Endodermal cell (in vitro differentiated cells): ENCODE results near the gene ETV6. TPM values are rescaled to one million over a fixed set of nuclear protein-coding genes. Genes with fewer than 3 reads are reported as not detected.
A peak's percentile ranks its signal among the peaks of the same experiment; 100 is the strongest.

Source experiments
- DNase-seq: peaks from one replicate; pipeline ENCODE4 v3.0.0-alpha.2; 2017
- H3K27ac ChIP-seq: 2 replicates; pipeline ENCODE4 v1.5.1; 2013; ENCODE audit warnings: mild to moderate bottlenecking, low read depth, low read length, moderate library complexity
- H3K27me3 ChIP-seq: 2 replicates; pipeline ENCODE4 v1.6.1; 2013; ENCODE audit warnings: mild to moderate bottlenecking, low read length, moderate library complexity; ENCODE audit not compliant: insufficient read depth, control insufficient read depth, poor library complexity, severe bottlenecking
- H3K36me3 ChIP-seq: 2 replicates; pipeline ENCODE4 v1.7.0; 2013; ENCODE audit warnings: mild to moderate bottlenecking, low read length, moderate library complexity; ENCODE audit not compliant: control insufficient read depth, insufficient read depth
- H3K4me1 ChIP-seq: one replicate; pipeline ENCODE4 v1.7.0; 2013; ENCODE audit warnings: low read length; ENCODE audit not compliant: control insufficient read depth, insufficient read depth
- H3K4me3 ChIP-seq: 2 replicates; pipeline ENCODE4 v1.5.1; 2013; ENCODE audit warnings: mild to moderate bottlenecking, low read length, moderate library complexity
- H3K9ac ChIP-seq: 2 replicates; pipeline ENCODE4 v1.6.1; 2013; ENCODE audit warnings: mild to moderate bottlenecking, low read length, moderate library complexity; ENCODE audit not compliant: poor library complexity, severe bottlenecking; ENCODE audit errors: extremely low read depth
- H3K9me3 ChIP-seq: 2 replicates; pipeline ENCODE4 v1.6.1; 2013; ENCODE audit warnings: mild to moderate bottlenecking, low read length, moderate library complexity; ENCODE audit not compliant: control insufficient read depth
- H3K27ac Mint-ChIP-seq: 2 replicates; pipeline ENCODE4 v1.8.0; 2020; ENCODE audit warnings: mixed read lengths
- H3K27me3 Mint-ChIP-seq: 2 replicates; pipeline ENCODE4 v1.8.0; 2021; ENCODE audit warnings: mild to moderate bottlenecking, mixed read lengths; ENCODE audit not compliant: insufficient read depth
- H3K36me3 Mint-ChIP-seq: 2 replicates; pipeline ENCODE4 v1.8.0; 2020; ENCODE audit warnings: low read depth, mixed read lengths
- H3K4me1 Mint-ChIP-seq: 2 replicates; pipeline ENCODE4 v1.8.0; 2020; ENCODE audit warnings: mixed read lengths
- H3K4me3 Mint-ChIP-seq: 2 replicates; pipeline ENCODE4 v1.8.0; 2020; ENCODE audit warnings: mild to moderate bottlenecking, moderate library complexity, mixed read lengths
- H3K9me3 Mint-ChIP-seq: 2 replicates; pipeline ENCODE4 v1.8.0; 2020; ENCODE audit warnings: mild to moderate bottlenecking, mixed read lengths
- WGBS, 2 experiments: methylation state at CpG; one replicate each; pipeline versions ENCODE4 v1.1.5 to v1.1.7; 2013; ENCODE audit warnings: missing lambda C conversion rate in 2 of 2, mixed read lengths in 1 of 2; ENCODE audit not compliant: insufficient coverage in 1 of 2, insufficient read length in 1 of 2; 5-methylcytosine and 5-hydroxymethylcytosine counted together
- total RNA-seq, 2 donors: library from RNA; stranded (reverse); fragmentation: NEBNext Ultra II Directional in 1 of 2; extraction: Animal tissue kit (Norgen Biotek cat#: 25700) in 1 of 2; gene quantifications; 2 replicates in 1 of 2; 3 replicates in 1 of 2; pipeline ENCODE4 v1.2.1, GENCODE V29; 2021
- TF ChIP-seq, protein P1 (sequence below): fragments of 200-600 bp; sonication (generic); conservative IDR thresholded peaks from 2 replicates; pipeline ENCODE4 v1.5.0; 2021; ENCODE audit warnings: antibody characterized with exemption, mild to moderate bottlenecking

Gene ETV6
- total RNA-seq, 2 donors from 2014 or later = 9.3 to 22.1 TPM

- H3K36me3 ChIP-seq = peaks cover 11% of the 10 kb centered on the region
- no peak overlapping the region for H3K4me3 Mint-ChIP-seq
- no peak for DNase-seq
- H3K4me1 Mint-ChIP-seq = peaks cover 47% of the 10 kb centered on the region
- no peaks in the 10 kb centered on the region for H3K27me3 ChIP-seq
- H3K36me3 Mint-ChIP-seq = peaks cover 4% of the 10 kb centered on the region
- no peak overlapping the region for H3K9ac ChIP-seq
- H3K9me3 Mint-ChIP-seq = no peaks in the 10 kb centered on the region
- no peaks in the 10 kb centered on the region for H3K27me3 Mint-ChIP-seq
- H3K27ac Mint-ChIP-seq = no peak overlapping the region
- H3K9me3 ChIP-seq = no peaks in the 10 kb centered on the region
- peaks cover 5% of the 10 kb centered on the region for H3K4me1 ChIP-seq
- no peak overlapping the region for H3K27ac ChIP-seq
- TF ChIP-seq, protein P1, sequence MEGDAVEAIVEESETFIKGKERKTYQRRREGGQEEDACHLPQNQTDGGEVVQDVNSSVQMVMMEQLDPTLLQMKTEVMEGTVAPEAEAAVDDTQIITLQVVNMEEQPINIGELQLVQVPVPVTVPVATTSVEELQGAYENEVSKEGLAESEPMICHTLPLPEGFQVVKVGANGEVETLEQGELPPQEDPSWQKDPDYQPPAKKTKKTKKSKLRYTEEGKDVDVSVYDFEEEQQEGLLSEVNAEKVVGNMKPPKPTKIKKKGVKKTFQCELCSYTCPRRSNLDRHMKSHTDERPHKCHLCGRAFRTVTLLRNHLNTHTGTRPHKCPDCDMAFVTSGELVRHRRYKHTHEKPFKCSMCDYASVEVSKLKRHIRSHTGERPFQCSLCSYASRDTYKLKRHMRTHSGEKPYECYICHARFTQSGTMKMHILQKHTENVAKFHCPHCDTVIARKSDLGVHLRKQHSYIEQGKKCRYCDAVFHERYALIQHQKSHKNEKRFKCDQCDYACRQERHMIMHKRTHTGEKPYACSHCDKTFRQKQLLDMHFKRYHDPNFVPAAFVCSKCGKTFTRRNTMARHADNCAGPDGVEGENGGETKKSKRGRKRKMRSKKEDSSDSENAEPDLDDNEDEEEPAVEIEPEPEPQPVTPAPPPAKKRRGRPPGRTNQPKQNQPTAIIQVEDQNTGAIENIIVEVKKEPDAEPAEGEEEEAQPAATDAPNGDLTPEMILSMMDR = no peak
- WGBS, 2 experiments = 91 to 94% methylated on average over 9 to 12 of the region's 12 CpGs
- H3K4me3 ChIP-seq = no peak overlapping the region
Observed at GRCh38 chr12:11853126-11853525, 203.7 kb downstream of the ETV6 start.

DNA sequence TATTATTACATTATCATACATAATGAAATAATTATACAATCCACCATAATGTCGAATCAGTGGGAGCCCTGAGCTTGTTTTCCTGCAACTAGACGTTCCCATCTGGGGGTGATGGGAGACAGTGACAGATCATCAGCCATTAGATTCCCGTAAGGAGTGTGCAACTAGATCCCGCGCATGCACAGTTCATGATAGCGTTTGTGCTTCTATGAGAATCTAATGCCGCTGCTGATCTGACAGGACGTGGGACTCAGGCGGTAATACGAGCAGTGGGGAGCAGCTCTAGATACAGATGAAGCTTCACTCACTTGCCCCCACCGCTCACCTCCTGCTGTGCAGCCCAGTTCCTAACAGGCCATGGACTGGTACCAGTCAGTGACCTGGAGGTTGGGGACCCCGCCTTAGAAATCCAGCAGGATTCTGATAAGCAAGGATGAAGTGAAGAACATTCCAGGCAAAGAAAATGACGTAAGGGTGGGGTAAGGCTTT is 204.6 kb downstream of the ETV6 start:
- Mint-ChIP-seq H3K36me3 (peaks cover 7% of the 10 kb centered on the region), H3K27me3 (no peaks in the 10 kb centered on the region), H3K4me1 (peaks cover 54% of the 10 kb centered on the region), H3K27ac (no peak overlapping the region), H3K4me3 (no peak overlapping the region), H3K9me3 (peaks cover 2% of the 10 kb centered on the region)
- Histone ChIP-seq H3K36me3 (peaks cover 11% of the 10 kb centered on the region), H3K27ac (no peak overlapping the region), H3K4me1 (peaks cover 5% of the 10 kb centered on the region), H3K4me3 (no peak overlapping the region), H3K9ac (no peak overlapping the region), H3K27me3 (no peaks in the 10 kb centered on the region), H3K9me3 (no peaks in the 10 kb centered on the region)
- 92 to 95% methylated on average over 10 to 13 of the region's 13 CpGs for WGBS, 2 experiments
- TF ChIP-seq, protein P1 = no peak
- no peak for DNase-seq

DNA sequence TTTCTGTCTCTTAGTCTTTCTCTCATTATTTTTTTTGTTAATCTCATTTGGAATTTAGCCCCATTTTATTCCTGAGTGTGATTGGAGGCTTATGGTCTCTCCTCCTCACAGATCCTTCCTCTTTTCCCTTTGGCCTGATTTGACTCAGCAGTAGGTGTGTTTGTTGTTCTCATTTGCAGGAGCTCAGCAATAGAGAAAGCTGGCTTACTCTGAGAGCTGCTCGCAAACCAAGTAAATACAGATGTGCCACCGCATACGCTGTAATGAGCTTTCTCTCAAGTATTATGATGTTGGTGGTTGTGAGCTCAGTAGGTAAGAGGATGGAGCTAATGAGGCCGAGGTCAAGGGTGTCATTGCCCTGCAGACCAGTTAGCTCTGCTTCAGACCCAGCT is 206.5 kb downstream of the ETV6 start:
- H3K27ac ChIP-seq = no peak overlapping the region
- peaks cover 5% of the 10 kb centered on the region for H3K4me1 ChIP-seq
- peaks cover 17% of the 10 kb centered on the region for H3K36me3 ChIP-seq
- H3K36me3 Mint-ChIP-seq = peaks cover 16% of the 10 kb centered on the region
- WGBS, 2 experiments = 15 to 35% methylated on average over 4 of the region's 4 CpGs
- H3K4me3 Mint-ChIP-seq = peak overlapping the region; percentile 13
- H3K27me3 Mint-ChIP-seq = no peaks in the 10 kb centered on the region
- peaks cover 67% of the 10 kb centered on the region for H3K4me1 Mint-ChIP-seq
- H3K9me3 Mint-ChIP-seq = peaks cover 2% of the 10 kb centered on the region
- no peaks in the 10 kb centered on the region for H3K27me3 ChIP-seq
- peak; percentile 69 for DNase-seq
- H3K9me3 ChIP-seq = no peaks in the 10 kb centered on the region
- peak overlapping the region; percentile 54 for H3K27ac Mint-ChIP-seq
- no peak overlapping the region for H3K9ac ChIP-seq
- TF ChIP-seq, protein P1 = no peak
- peak overlapping the region; percentile 56 for H3K4me3 ChIP-seq
